ENCODE measurements around the gene ANKLE2. TPM values are rescaled to one million over a fixed set of nuclear protein-coding genes. Genes with fewer than 3 reads are reported as not detected.

Gene ANKLE2
- polyA plus RNA-seq, 1 donor from 2014 or later, result 72.3 TPM

- no peak overlapping the region for H3K4me3 ChIP-seq (ENCODE audit: low read length)
- no peaks in the 10 kb centered on the region for H3F3A ChIP-seq (ENCODE audit: insufficient read depth, low read length, poor library complexity, severe bottlenecking)
- H2AFZ ChIP-seq (ENCODE audit: low read depth, low read length), result no peak overlapping the region
- H3K4me2 ChIP-seq (ENCODE audit: low read length), result no peak overlapping the region
- H3K79me2 ChIP-seq (replicated peaks; ENCODE audit: insufficient read depth, low read length), result peaks cover 23% of the 10 kb centered on the region
- H4K20me1 ChIP-seq (ENCODE audit: insufficient read depth), result no peaks in the 10 kb centered on the region
- no peak overlapping the region for H3K9ac ChIP-seq (ENCODE audit: low read length)
- no peaks in the 10 kb centered on the region for H3K9me2 ChIP-seq (ENCODE audit: insufficient read depth, low read length)
- TF ChIP-seq EZH2 (IDR thresholded peaks at IDR 0.05; ENCODE audit: borderline replicate concordance, insufficient read depth, low read length, poor library complexity, severe bottlenecking) (no peak), SMC3 (conservative IDR thresholded peaks at IDR 0.05; ENCODE audit: poor library complexity) (no peak), RAD21 (conservative IDR thresholded peaks at IDR 0.05) (no peak), TAF1 (IDR thresholded peaks at IDR 0.05; ENCODE audit: low read depth) (no peak), MXI1 (conservative IDR thresholded peaks at IDR 0.05; ENCODE audit: poor library complexity, severe bottlenecking) (no peak), EP300 (conservative IDR thresholded peaks at IDR 0.05; ENCODE audit: poor library complexity, severe bottlenecking) (no peak), POLR2AphosphoS5 (IDR thresholded peaks at IDR 0.05) (no peak)
- TF ChIP-seq, protein P1, sequence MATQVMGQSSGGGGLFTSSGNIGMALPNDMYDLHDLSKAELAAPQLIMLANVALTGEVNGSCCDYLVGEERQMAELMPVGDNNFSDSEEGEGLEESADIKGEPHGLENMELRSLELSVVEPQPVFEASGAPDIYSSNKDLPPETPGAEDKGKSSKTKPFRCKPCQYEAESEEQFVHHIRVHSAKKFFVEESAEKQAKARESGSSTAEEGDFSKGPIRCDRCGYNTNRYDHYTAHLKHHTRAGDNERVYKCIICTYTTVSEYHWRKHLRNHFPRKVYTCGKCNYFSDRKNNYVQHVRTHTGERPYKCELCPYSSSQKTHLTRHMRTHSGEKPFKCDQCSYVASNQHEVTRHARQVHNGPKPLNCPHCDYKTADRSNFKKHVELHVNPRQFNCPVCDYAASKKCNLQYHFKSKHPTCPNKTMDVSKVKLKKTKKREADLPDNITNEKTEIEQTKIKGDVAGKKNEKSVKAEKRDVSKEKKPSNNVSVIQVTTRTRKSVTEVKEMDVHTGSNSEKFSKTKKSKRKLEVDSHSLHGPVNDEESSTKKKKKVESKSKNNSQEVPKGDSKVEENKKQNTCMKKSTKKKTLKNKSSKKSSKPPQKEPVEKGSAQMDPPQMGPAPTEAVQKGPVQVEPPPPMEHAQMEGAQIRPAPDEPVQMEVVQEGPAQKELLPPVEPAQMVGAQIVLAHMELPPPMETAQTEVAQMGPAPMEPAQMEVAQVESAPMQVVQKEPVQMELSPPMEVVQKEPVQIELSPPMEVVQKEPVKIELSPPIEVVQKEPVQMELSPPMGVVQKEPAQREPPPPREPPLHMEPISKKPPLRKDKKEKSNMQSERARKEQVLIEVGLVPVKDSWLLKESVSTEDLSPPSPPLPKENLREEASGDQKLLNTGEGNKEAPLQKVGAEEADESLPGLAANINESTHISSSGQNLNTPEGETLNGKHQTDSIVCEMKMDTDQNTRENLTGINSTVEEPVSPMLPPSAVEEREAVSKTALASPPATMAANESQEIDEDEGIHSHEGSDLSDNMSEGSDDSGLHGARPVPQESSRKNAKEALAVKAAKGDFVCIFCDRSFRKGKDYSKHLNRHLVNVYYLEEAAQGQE (IDR thresholded peaks at IDR 0.05; ENCODE audit: borderline replicate concordance), result no peak
- TF ChIP-seq, protein P2, sequence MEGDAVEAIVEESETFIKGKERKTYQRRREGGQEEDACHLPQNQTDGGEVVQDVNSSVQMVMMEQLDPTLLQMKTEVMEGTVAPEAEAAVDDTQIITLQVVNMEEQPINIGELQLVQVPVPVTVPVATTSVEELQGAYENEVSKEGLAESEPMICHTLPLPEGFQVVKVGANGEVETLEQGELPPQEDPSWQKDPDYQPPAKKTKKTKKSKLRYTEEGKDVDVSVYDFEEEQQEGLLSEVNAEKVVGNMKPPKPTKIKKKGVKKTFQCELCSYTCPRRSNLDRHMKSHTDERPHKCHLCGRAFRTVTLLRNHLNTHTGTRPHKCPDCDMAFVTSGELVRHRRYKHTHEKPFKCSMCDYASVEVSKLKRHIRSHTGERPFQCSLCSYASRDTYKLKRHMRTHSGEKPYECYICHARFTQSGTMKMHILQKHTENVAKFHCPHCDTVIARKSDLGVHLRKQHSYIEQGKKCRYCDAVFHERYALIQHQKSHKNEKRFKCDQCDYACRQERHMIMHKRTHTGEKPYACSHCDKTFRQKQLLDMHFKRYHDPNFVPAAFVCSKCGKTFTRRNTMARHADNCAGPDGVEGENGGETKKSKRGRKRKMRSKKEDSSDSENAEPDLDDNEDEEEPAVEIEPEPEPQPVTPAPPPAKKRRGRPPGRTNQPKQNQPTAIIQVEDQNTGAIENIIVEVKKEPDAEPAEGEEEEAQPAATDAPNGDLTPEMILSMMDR (IDR thresholded peaks at IDR 0.05; ENCODE audit: poor library complexity, severe bottlenecking), result no peak
- peaks cover 3% of the 10 kb centered on the region for H3K27me3 ChIP-seq (ENCODE audit: insufficient read depth, low read depth, low read length)
- no peaks in the 10 kb centered on the region for H3K9me3 ChIP-seq (ENCODE audit: low read length)
- H3K27ac ChIP-seq (ENCODE audit: low read length), result no peak overlapping the region
- no peaks in the 10 kb centered on the region for H3K36me3 ChIP-seq (ENCODE audit: insufficient read depth, low read length)
These were observed 76.2 kb downstream of the ANKLE2 start for GRCh38 chr12:132685400-132685799.

- no peak overlapping the region for H3K27ac ChIP-seq (ENCODE audit: low read length)
- H3K36me3 ChIP-seq (ENCODE audit: insufficient read depth, low read length), result no peaks in the 10 kb centered on the region
- H3K4me3 ChIP-seq (ENCODE audit: low read length), result no peak overlapping the region
- no peaks in the 10 kb centered on the region for H3F3A ChIP-seq (ENCODE audit: insufficient read depth, low read length, poor library complexity, severe bottlenecking)
- H3K9me2 ChIP-seq (ENCODE audit: insufficient read depth, low read length), result no peaks in the 10 kb centered on the region
- H3K4me2 ChIP-seq (ENCODE audit: low read length), result no peak overlapping the region
- H3K79me2 ChIP-seq (replicated peaks; ENCODE audit: insufficient read depth, low read length), result peaks cover 5% of the 10 kb centered on the region
- H4K20me1 ChIP-seq (ENCODE audit: insufficient read depth), result no peaks in the 10 kb centered on the region
- no peak overlapping the region for H3K9ac ChIP-seq (ENCODE audit: low read length)
- H3K9me3 ChIP-seq (ENCODE audit: low read length), result no peaks in the 10 kb centered on the region
- H3K27me3 ChIP-seq (ENCODE audit: insufficient read depth, low read depth, low read length), result no peaks in the 10 kb centered on the region
- TF ChIP-seq MXI1 (conservative IDR thresholded peaks at IDR 0.05; ENCODE audit: poor library complexity, severe bottlenecking) (no peak), TAF1 (IDR thresholded peaks at IDR 0.05; ENCODE audit: low read depth) (no peak), EZH2 (IDR thresholded peaks at IDR 0.05; ENCODE audit: borderline replicate concordance, insufficient read depth, low read length, poor library complexity, severe bottlenecking) (no peak), SMC3 (conservative IDR thresholded peaks at IDR 0.05; ENCODE audit: poor library complexity) (no peak), POLR2AphosphoS5 (IDR thresholded peaks at IDR 0.05) (no peak)
- no peak overlapping the region for H2AFZ ChIP-seq (ENCODE audit: low read depth, low read length)
These were observed 84.1 kb downstream of the ANKLE2 start for GRCh38 chr12:132677492-132677891.

All from neural cell (in vitro differentiated cells).